ENCODE data around the gene POLR2I.

GRCh38 chr19:36079389-36079945, 35.2 kb downstream of the POLR2I start:
- TF ChIP-seq CTCF (conservative IDR thresholded peaks at IDR 0.05) = no peak
- no peak for TF ChIP-seq ZFX (IDR thresholded peaks at IDR 0.05)
